HFF-Myc (cell line): ENCODE data around the gene KCNQ1.

ENCODE experiments used
- DNase-seq: peaks from one replicate; pipeline ENCODE4 v3.0.0-alpha.2; 2011; ENCODE audit warnings: low read depth; ENCODE audit errors: extremely low read depth
- H3K4me3 ChIP-seq: replicated peaks from 2 replicates; pipeline ENCODE4 v1.5.1; 2011; ENCODE audit warnings: low read depth, mild to moderate bottlenecking, control low read depth, low read length
- TF ChIP-seq, protein P1 (sequence below): IDR thresholded peaks from 2 replicates; pipeline ENCODE4 v1.5.1; 2012; ENCODE audit warnings: mild to moderate bottlenecking, low read depth, low read length, control low read depth; ENCODE audit errors: missing control alignments

Gene KCNQ1

DNA sequence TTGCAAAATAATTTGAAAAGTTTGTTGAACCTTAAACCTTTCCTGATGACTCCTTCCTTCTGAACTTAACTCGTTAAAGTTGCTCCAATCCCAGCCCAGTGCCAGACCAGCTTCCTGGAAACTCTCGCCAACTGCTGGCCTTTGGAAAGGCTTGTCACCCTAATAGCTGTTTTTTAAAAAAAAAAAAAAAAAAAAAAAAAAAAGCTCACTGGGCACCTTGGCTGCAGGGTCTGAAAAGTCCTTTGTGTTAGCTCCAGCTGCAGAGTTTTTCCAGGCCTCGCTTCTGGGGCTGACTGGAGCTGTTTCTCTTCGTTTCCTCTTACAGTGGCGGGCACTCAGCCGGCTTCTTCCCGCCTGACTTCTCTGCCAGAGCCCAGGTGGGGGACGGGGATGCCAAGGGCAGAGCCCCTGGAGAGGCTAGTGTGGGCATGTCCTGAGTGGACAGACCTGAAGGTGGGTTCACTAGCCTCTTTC lies 229.9 kb downstream of the KCNQ1 start:
- TF ChIP-seq, protein P1, sequence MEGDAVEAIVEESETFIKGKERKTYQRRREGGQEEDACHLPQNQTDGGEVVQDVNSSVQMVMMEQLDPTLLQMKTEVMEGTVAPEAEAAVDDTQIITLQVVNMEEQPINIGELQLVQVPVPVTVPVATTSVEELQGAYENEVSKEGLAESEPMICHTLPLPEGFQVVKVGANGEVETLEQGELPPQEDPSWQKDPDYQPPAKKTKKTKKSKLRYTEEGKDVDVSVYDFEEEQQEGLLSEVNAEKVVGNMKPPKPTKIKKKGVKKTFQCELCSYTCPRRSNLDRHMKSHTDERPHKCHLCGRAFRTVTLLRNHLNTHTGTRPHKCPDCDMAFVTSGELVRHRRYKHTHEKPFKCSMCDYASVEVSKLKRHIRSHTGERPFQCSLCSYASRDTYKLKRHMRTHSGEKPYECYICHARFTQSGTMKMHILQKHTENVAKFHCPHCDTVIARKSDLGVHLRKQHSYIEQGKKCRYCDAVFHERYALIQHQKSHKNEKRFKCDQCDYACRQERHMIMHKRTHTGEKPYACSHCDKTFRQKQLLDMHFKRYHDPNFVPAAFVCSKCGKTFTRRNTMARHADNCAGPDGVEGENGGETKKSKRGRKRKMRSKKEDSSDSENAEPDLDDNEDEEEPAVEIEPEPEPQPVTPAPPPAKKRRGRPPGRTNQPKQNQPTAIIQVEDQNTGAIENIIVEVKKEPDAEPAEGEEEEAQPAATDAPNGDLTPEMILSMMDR, result no peak
- no peak for DNase-seq
- no peak overlapping the region for H3K4me3 ChIP-seq

- TF ChIP-seq, protein P1, result no peak
- no peak overlapping the region for H3K4me3 ChIP-seq
- no peak for DNase-seq
Observed at GRCh38 chr11:2675540-2675939, 230.7 kb downstream of the KCNQ1 start.

GRCh38 chr11:2677127-2677526 lies 232.3 kb downstream of the KCNQ1 start:
- TF ChIP-seq, protein P1, result no peak
- no peak overlapping the region for H3K4me3 ChIP-seq
- no peak for DNase-seq

DNA sequence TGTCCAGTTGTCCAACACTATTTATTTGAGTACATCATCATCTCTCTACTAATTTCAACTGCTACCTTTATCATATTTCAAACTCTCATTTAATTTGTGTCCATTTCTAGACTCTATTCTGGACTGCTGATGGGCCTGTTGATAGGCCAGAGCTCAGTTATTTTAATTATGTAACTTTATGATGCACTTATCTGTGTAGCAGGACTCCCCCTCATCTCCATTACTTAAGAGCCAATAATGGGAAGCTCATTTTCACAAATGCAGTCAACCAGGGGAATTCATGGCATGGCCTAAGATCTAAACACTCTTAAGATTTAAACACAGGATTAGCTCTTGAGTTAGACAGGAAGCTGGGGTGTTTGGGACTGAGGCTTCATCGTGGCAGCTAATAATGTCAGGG lies 233.6 kb downstream of the KCNQ1 start:
- TF ChIP-seq, protein P1, result no peak
- DNase-seq, result no peak
- no peak overlapping the region for H3K4me3 ChIP-seq

GRCh38 chr11:2679011-2679676 lies 234.3 kb downstream of the KCNQ1 start:
- H3K4me3 ChIP-seq, result no peak overlapping the region
- TF ChIP-seq, protein P1, result no peak
- no peak for DNase-seq

DNA sequence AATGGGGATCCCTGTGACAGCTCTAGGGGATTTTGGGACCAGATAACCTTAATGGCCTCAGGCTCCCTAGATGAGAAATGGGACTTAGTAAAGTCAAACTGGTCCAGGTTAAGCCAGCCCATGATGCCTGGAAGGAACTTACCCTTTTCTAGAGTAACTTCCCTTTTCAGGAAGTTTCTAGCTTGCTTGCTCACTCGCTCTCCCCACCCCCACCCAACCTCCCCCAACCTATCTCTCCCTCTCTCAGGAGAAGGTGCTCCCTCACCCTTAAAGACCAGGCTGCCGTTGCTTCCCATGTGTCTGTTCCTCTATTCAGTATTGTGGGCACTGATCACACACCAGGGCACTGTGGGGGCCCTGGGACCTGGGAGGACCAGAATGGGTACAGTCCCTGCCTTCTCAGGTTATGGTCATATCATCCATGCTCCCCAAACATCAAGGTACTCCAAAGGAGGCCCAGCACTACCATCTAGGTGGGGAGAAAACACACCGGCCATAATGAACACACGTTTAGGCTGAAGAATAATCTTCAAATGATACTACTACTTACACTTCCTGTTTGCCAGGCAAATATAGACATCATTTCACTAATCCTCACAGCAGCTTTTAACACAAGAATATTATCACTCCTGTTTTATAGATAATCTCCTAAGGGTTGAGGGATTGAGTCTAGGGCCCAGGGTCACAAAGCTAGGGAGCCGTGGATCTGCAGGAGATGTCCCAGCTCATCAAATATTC lies 236.8 kb downstream of the KCNQ1 start:
- TF ChIP-seq, protein P1, result no peak
- no peak overlapping the region for H3K4me3 ChIP-seq
- no peak for DNase-seq
